Right lung (tissue), 5 donors: ENCODE data around the gene PDS5B. TPM values are rescaled to one million over a fixed set of nuclear protein-coding genes. Genes with fewer than 3 reads are reported as not detected.
"Not testable (repeated sequence)": the region's sequence is repeated elsewhere in the genome, so short reads cannot be mapped to it uniquely, and the experiment has no call there.

ENCODE experiments used
- DNase-seq, 2 donors: peaks; one replicate each; pipeline ENCODE4 v3.0.0-alpha.2; 2013
- polyA plus RNA-seq, 5 donors: library from polyadenylated mRNA; unstranded; fragments of 120-200 nt; gene quantifications; one replicate each; pipeline versions ENCODE4 v1.2.1 to v1.2.3, GENCODE V29; 2013; ENCODE audit warnings: inconsistent platforms in 1 of 5, low replicate concordance in 1 of 5; ENCODE audit not compliant: insufficient read length in 5 of 5, insufficient read depth in 1 of 5

Gene PDS5B
- polyA plus RNA-seq, 5 donors = 50.6 to 79.5 (median 65.4) TPM

DNA sequence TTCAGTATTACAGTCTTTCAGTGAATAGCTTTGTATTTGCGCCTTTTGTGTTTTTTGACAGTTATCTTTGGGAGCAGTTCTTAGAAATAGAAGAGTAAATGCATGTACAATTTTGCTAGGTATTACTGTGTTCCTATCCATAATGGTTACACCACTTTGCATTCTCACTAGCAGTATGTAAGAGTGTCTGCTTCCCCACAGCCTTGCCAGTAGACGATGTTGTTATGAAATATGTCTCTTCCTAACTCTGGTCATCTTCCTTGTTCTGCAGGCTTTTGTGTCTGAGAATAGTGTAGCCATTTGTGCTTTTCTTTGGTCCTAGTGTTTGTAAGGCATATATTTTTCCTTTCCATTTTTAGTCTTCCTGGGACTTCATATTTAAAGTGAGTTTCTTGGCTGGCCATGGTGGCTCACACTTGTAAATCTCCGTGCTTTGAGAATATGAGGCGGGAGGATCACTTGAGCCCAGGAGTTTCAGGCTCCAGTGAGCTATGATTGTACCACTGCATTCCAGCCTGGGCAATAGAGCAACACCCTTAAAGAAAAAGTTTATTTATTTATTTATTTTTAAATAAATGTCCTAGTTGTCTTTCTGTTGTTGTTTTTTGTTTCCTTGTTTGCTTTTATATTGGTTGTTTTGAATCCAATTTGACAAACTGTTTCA, 140.3 kb downstream of the PDS5B start:
- no peak for DNase-seq

DNA sequence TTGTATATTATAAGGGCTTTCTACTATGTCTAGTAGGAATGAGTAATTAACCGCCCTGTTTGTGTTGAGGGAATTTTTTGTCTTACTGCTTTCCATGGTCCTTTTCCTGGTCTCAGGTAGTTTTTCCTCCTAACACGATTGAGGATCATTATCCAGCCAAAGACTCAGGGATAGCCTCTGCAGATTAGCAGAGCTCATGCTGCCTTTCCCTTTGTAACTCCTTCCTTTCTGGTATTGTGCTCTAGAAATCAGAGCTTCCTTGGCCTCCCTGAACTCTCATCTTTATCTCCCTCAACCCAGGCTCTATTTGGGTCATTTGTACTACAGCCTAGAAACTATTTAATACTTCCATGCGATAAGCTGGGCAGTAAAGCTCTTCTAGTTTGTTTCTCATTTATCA, 142.1 kb downstream of the PDS5B start:
- no peak for DNase-seq

DNA sequence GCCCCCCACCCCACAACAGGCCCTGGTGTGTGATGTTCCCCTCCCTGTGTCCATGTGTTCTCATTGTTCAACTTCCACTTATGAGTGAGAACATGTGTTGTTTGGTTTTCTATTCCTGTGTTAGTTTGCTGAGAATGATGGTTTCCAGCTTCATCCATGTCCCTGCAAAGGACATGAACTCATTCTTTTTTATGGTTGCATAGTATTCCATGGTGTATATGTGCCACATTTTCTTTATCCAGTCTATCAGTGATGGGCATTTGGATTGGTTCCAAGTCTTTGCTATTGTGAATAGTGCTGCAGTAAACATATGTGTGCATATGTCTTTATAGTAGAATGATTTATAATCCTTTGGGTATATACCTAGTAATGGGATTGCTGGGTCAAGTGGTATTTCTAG, 142.8 kb downstream of the PDS5B start:
- not testable (repeated sequence) for DNase-seq

DNA sequence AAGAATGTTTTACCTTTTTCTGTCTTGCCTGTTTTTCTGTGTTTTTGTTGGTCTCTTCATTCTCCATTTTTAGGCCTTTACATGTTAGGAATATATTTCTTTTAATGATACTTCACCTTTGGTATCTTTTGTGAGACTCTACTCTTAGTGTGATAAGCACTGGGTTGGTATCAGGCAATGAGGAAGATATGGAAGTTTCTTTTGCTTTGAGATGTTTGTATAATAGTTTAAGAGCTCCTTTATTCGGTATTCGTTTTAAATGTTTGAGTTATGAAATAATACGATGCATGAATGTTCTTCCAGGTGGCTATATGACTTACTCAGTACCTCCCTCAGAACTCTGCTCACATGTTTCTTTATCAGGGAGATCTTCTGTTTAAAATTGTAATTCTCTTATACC, 144.8 kb downstream of the PDS5B start:
- no peak for DNase-seq

DNA sequence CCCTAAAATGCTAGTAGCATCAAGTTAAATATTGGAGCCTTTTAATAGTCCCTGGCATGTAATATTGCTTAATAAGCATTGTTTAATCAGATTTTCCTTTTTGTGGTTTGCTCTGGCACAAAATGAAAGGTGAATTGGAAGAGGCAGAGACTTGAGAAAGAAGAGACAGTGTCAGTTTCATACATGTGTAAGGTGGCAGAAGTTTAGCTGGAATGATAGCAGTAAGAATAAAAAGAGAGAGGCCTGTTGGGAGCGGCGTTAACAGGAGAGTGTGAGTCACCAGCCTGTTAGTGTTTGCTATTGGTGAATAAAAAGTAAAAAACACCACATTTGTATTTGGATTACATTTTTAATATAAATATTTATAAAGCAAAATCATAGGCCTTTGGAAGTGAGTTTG, 145.3 kb downstream of the PDS5B start:
- no peak for DNase-seq

DNA sequence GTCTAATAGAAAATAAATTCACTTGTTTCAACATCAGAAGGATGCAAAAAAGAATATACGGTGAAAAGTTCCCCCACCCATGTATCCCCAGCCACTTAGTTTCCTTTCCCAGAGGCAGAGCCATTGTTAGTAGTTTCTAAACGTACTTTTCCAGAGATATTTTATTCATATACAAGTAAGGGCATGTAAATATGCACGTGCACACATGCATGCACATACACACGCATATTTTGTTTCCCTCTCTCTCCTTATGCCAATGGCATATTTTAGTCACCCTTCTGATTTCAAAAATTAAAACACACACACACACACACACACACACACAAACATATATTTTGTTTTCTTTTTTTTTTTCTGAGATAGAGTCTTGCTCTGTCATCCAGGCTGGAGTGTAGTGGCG, 147.4 kb downstream of the PDS5B start:
- no peak for DNase-seq

DNA sequence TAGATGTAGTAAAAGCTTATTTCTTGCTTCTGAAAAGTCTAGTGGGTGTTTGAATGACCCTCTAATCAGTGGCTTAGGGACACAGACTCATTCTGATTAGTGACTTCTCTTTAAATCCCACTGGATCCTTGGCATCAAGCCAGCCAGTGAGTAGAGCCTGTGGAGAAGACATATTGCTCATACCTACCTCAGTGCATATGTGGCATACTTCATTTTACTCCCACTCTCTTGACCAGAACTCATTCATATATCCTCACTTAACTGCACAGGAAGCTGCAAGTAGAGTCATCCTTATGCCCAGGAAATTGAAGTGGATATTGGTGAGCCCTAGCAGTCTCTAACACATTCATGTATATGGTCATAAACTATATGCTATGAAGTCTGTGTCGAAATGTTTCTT, 148.3 kb downstream of the PDS5B start:
- DNase-seq = no peak

DNA sequence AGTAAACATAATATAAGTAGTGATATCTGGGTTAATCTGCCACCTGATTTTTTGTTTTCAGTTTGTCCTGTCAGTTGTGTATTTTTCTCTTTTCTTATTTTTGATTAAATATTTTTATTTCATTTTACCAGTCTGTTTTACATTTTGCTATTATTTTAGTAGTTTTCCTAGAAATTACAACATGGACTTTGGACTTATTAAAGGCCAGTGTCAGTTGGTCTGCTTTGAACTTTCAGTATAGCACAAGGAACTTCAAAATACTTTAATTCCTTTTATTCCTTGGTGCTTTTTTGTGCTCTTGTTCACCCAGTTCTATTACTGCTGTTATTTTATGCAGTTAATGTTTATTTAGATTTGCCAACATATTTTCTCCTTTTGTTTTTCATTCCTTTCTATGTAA, 149.6 kb downstream of the PDS5B start:
- no peak for DNase-seq

DNA sequence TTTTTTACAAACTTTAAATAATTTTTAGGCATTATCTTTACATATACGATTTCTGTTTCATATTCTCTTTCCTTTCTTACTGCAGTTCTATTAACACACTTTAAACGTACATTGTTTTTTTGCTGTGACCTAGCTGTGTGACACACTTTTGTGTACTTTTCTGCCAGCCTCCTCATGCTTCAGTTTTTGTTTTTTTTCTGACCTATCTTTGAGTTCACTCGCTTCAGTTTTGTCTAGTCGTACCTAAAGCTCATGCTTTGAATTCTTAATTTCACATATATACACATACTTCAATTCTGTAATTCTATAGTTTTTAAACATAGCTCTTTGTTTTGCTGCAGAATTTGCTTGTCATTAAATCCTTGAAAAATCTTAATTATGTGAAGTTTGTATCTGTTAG, 150.4 kb downstream of the PDS5B start:
- DNase-seq = no peak

DNA sequence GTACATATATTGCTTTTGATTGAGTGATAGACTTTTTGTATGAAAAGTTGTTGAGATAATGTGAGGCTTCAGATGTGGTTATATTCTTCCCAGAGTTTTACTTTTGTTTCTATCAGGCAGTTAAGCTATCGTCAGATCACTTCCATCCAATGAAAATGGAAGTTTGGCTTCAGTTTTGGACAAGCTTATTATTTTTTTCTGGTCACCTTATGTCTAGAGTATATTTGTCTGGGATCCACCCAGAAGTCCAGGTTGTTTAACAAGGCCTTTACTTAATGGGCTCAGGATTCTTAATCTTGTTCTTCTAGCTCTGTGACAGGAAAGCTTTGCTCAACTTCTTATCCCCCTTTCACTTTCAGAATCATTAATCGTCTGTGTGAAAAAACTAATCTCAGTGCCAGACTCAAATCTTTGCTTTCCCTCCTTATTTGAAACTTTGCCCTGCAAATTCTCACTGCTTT, 150.9 kb downstream of the PDS5B start:
- DNase-seq = peak; percentile 20 to 33

DNA sequence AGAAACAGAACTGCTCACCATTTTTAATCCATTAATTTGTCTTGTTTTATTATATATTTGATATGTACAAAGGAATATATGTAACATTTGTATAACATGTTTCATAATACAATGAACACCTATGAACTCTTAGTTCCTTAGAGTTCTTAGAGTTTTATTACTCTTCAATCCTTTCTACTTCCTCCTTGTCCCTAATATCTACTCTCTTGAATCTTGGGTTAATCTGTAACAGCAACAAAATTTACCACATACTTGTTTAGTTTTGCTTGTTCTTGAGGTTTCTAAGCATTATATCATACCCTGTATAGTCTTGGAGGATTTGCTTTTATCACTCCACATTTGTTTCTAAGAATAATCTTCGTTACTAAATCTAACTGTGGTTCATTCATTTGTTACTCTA, 151.4 kb downstream of the PDS5B start:
- DNase-seq = no peak

DNA sequence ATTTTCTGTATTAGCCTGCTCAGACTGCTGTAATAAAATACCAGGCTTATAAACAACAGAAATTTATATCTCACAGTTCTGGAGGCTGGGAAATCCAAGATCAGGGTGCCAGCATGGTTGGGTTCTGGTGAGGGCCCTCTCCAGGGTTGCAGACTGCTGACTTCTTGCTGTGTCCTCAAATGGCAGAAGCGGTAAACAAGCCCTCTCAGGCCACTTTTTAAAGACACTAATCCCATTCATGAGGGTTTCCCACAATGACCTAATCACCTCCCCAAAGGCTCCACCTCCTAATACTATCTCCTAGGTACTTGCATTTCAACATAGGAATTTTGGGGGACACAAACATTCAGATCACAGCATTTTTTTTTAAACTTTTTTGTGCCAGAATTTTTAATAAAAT, 159.3 kb downstream of the PDS5B start:
- no peak for DNase-seq

DNA sequence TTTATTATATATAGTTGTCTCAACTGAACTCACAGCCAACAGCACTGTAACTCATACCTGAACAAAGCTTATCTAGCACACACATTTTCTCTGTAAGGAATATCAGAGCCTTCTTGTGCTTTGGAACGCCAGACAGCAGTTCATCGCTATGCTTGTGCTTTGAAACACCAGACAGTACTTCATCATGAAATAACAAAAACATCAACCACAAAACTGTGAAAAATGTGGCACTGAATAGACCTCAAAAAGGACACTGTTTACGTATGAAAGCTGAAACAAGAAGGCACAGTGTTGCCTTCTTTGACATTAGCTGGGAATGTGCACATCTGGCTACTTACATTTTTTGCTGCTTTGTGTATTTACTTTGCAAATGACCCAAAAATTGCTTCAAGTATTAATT, 160.2 kb downstream of the PDS5B start:
- no peak for DNase-seq

DNA sequence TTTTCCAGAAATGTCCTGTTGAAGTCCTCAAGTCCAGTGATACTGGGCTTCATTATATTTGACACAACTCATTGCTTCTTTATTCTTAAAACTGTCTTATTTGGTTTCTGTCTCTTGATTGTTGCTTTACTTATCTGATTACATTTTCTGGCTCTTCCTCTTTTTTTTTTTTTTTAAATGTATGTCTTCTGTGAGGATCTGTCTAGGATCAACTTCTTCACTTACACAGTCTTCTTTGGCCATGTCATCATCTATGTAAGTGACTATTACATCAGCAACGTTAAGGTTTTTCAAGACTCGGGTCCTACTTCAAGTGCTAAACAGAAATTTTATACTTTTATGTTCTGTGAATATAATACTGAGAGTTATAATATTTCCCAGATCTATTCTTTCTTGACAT, 162.1 kb downstream of the PDS5B start:
- DNase-seq = no peak

DNA sequence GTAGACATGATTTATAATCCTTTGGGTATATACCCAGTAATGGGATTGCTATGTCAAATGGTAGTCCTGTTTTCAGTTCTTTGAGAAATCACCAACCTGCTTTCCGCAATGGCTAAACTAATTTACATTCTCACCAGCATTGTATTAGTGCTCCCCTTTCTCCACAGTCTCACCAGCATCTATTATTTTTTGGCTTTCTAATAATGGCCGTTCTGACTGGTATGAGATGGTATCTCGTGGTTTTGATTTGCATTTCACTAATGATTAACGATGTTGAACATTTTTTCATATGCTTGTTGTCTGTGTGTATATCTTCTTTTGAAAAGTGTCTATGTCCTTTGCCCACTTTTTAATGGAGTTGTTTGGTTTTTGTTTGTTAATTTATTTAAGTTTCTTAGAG, 165.1 kb downstream of the PDS5B start:
- no peak for DNase-seq

DNA sequence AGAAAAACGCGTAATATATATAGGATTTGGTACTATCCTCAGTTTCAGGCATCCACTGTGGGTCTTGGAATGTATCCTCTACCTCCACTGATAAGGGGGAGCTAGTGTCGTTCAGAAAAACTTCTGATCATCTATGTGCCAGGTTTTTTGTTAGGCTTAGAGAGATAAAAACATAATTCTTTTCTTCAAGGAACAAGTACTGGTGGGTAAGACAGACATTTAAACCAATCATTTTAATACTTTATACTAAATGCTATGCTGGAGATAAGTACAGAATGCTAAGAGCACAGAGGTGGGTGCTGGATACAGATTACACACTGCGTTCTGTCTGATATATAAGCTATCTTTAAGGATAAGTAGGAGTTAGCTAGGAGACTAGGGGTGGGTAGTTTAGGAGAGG, 166.1 kb downstream of the PDS5B start:
- no peak for DNase-seq

DNA sequence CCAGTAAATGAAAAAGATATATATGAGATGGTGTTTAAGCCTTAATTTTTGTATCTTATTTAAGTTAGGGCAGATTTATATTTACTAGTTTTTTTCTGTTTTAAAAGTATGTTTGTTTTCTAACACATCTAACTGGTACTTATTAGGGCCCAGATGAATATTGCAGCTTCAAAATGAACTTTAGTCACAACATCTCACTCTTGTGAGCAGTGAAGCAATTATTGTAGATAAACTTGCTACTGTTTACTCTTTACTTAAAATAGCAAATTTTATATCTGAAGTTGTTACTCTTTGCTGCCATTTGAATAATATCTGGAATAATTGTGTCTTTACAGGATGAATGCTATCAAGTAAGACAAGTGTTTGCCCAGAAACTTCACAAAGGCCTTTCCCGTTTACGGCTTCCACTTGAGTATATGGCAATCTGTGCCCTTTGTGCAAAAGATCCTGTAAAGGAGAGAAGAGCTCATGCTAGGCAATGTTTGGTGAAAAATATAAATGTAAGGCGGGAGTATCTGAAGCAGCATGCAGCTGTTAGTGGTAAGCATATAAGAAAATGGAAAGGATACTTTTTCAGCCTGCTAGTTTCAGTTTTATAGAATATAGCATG, 166.8 kb downstream of the PDS5B start:
- DNase-seq = no peak

DNA sequence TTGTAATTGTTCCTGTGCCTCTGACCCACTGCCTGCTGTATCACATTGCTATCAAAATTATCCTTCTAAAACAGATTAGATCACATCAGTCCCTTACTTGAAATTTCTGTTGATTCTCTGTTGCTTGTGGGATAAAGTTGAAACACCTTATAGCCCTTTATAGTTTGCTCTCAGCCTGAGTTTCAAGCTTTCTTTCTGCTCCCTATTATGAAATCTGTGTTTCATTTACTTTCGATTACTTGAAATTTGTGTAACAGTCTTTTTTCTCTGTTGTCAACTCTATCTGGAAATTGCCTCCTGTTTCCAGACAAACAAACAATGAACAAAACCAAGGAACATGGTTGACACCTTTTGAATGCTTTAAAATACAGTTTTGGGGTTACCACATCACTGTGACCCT, 167.9 kb downstream of the PDS5B start:
- DNase-seq = no peak

DNA sequence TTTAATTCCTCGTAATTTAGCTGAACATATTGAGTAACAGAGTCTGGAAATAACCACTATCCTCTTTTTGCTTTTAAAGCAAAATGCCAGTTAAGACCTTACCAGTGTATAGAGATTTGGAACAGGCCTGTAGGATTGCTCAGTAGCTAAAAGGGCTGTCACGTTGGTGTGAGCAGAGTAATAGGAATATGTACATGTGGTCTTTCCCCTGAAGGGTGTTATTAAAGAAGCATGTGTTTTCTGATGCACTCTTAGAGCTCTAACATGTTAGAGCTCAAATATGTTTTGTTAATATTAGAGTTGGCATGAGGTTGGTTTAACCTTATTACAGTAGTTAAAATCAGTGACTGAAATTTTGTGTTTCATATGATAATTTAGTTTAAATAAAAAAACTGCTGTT, 172.9 kb downstream of the PDS5B start:
- DNase-seq = no peak

DNA sequence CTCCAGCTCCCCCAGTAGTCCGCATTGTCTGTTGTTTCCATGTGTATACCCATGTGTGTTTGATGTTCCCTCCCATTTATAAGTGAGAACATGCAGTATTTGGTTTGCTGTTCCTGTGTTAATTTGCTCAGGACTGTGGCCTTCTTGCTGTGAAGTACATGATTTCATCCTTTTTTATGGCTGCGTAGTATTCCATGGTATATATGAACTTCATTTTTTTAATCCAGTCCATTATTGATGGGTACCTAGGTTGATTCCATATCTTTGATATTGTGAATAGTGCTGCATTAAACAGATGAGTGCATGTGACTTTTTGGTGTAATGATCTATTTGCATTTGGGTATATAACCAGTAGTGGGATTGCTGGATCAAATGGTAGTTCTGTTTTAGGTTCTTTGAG, 175.2 kb downstream of the PDS5B start:
- no peak for DNase-seq

DNA sequence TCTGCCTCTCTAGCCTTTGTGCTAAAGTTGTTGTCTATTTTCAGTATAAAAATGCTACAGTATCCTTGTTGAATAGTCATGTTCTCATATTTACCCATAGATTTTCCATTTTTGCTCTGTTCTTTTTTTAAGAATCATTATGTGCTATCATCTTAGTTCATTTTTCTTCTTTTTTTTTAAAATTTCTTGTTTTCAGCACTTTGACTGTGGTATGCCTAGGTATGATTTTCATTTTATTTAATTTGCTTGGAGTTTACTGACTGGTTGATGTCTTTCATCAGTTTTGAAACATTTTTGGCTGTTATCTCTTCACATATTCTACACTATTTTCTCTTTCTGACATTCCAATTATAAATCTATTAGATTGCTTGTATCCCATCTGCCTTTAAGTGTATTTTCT, 192.9 kb downstream of the PDS5B start:
- no peak for DNase-seq

DNA sequence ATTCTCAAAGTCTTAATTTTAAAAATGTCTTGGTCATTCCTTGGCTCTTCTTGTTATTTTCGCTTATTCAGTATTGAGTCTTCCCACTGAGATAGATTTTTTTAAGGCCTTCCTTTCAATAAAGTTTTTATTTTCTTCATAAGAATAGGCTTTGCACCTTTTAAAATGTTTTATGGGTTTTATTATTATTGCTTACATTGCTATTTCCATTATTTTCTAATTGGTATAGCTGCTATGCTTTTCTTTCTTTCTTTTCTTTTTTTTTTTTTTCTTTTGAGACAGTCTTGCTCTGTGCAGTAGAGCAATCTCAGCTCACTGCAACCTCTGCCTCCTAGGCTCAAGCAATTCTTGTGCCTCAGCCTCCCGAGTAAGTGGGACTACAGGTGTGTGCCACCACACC, 195.7 kb downstream of the PDS5B start:
- DNase-seq = no peak

DNA sequence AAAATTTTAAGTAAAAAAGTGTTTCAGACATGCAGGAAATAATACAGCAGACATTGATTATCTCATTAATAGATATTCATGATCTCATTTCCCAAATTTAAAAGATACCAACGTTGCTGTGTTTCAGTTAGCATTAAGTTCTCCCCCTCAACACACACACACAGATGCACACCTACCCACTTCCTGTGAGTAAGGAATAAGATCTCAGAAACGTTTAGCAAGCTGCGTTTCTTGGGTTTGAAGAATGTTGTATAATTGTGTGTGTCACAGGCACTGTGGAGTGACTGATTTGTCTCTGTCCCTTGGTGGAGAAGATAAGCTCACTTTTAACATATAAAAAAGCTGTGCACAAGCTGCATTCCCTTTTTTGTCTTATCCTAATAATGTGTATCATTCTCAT, 196.8 kb downstream of the PDS5B start:
- DNase-seq = no peak

DNA sequence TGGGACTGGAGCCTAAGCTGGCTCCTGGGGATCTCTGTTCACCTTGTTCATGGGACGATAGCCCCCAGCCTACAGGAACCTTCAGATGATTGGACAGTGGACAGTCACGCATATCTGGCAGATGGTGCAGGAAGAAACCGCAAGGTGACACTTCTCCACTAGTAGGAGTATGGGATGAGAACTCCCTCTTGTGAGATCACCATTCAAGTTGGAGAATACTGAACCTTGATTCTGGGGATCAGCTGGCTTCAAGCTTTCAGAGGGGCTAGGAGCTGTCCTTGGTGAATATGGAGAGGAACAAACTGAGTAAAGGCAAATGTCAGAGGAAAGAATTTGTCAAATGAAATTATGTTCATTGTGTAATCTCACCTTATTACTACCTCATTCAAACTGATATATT, 204.5 kb downstream of the PDS5B start:
- no peak for DNase-seq
